Measurements from ENCODE around the gene NUBPL. TPM values are rescaled to one million over a fixed set of nuclear protein-coding genes. Genes with fewer than 3 reads are reported as not detected.

The NUBPL gene
- total and polyA plus RNA-seq, 7 experiments from 2014 or later, result 5.8 to 11.7 (median 8.3) TPM

DNA sequence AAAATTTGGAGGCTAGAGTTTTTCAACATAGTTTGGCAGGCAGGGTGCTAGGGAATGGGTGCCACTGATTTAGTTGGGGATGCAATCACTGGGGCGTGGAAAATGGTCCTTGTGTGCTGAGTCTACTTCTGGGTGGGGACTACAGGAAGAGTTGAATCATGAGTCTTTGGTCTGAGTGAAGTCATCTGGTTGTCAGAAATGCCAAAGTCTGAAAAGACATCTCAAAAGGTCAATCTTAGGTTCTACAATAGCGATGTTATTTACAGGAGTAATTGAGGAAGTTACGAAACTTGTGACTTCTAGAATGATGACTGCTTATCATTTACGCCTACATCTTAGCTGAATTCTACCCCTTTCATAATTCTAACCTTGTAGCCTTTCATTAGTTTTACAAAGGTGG is 209.1 kb downstream of the NUBPL start:
- DNase-seq, result no peak
- POLR2A ChIA-PET, result no interaction called here

DNA sequence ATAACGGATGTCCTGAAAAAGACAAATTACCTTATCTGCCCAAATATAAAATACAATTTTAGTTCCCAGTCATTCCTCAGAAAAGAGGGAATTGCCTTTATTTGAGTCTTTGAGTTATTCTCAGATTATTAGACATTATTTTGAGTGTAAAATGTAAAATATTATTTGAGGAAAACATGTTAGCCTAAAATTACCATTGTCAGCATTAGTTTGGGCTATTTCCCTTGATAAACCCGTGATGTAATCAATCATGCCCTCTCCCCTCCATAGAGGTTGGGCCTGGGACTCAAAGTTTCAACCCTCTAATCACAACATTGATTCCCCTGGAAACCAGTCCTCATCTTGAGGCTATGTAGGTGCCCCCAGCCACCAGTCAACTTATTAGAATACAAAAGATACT is 213.4 kb downstream of the NUBPL start:
- Mint-ChIP-seq H3K4me3 (no peak overlapping the region), H3K27ac (no peak overlapping the region), H3K4me1 (no peaks in the 10 kb centered on the region), H3K9me3 (peaks cover 3 to 26% (median 7%) of the 10 kb centered on the region in 11 donors), H3K27me3 (no peaks in the 10 kb centered on the region), H3K36me3 (peaks cover 2 to 62% (median 49%) of the 10 kb centered on the region in 5 donors)
- peaks cover 0 to 7% (median 7%) of the 10 kb centered on the region in 3 experiments for H3K9me3 ChIP-seq (ENCODE audit: control insufficient read depth in 2 of 3, low read length in 3 of 3)
- ChIA-PET POLR2A (no interaction called here), CTCF (no interaction called here)
- H3K4me3 ChIP-seq (ENCODE audit: low read length), result no peak overlapping the region
- H3K4me1 ChIP-seq (ENCODE audit: control insufficient read depth in 2 of 2, insufficient read depth in 2 of 2, low read length in 2 of 2), result no peaks in the 10 kb centered on the region
- ATAC-seq, result no peak
- no peaks in the 10 kb centered on the region for H3K27me3 ChIP-seq (ENCODE audit: control insufficient read depth in 2 of 2, insufficient read depth in 2 of 2, low read length in 2 of 2)
- intact Hi-C loops (cut with micrococcal nuclease), result no loop called here
- H3K27ac ChIP-seq (ENCODE audit: low read depth, low read length), result no peak overlapping the region
- H3K36me3 ChIP-seq (ENCODE audit: control insufficient read depth in 2 of 3, insufficient read depth in 3 of 3, low read length in 3 of 3), result peaks cover 0 to 5% (median 0%) of the 10 kb centered on the region in 3 experiments
- no peak for DNase-seq

More for the DNA sequence above, 209.1 kb downstream of the NUBPL start:
- peaks cover 0 to 46% (median 31%) of the 10 kb centered on the region in 5 donors for H3K36me3 Mint-ChIP-seq
- no peak overlapping the region for H3K4me3 ChIP-seq (ENCODE audit: low read length)
- H3K27me3 ChIP-seq (ENCODE audit: control insufficient read depth in 2 of 2, insufficient read depth in 2 of 2, low read length in 2 of 2), result no peaks in the 10 kb centered on the region
- peak overlapping the region in 1 of 10 donors; percentile 4 for H3K4me3 Mint-ChIP-seq
- H3K9me3 ChIP-seq (ENCODE audit: control insufficient read depth in 2 of 3, low read length in 3 of 3), result peaks cover 0 to 7% (median 0%) of the 10 kb centered on the region in 3 experiments
- H3K27me3 Mint-ChIP-seq, result no peaks in the 10 kb centered on the region
- peak; percentile 63 for ATAC-seq
- no peak overlapping the region for H3K27ac Mint-ChIP-seq
- no peaks in the 10 kb centered on the region for H3K4me1 Mint-ChIP-seq
- peaks cover 0 to 4% (median 0%) of the 10 kb centered on the region in 11 donors for H3K9me3 Mint-ChIP-seq
- CTCF ChIA-PET, result no interaction called here
- no peak overlapping the region for H3K27ac ChIP-seq (ENCODE audit: low read depth, low read length)
- no peaks in the 10 kb centered on the region for H3K4me1 ChIP-seq (ENCODE audit: control insufficient read depth in 2 of 2, insufficient read depth in 2 of 2, low read length in 2 of 2)
- intact Hi-C loops (cut with micrococcal nuclease), result no loop called here
- H3K36me3 ChIP-seq (ENCODE audit: control insufficient read depth in 2 of 3, insufficient read depth in 3 of 3, low read length in 3 of 3), result no peaks in the 10 kb centered on the region

DNA sequence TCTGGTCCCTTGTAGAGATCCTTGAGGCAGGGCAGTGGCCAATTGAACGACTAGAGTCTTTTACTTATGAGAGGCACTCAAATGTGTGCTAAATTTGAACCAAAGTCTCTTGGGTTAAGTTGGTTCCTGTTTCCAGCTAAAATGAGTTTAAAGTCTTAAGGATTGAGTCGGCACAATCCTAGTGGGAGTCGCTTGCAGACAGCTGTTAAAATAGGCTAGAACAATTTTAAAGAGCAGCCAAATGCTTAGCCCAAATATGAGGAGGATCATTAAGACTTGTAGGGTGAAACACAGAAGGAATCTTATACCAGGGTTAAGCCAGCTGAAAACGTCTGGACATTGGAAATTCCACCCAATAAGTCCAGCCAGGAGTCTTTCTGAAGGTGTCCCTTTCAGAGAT is 216.1 kb downstream of the NUBPL start:
- Mint-ChIP-seq H3K36me3 (peaks cover 2 to 74% (median 59%) of the 10 kb centered on the region in 5 donors), H3K27ac (no peak overlapping the region), H3K4me3 (no peak overlapping the region), H3K27me3 (no peaks in the 10 kb centered on the region), H3K9me3 (peaks cover 3 to 43% (median 18%) of the 10 kb centered on the region in 11 donors), H3K4me1 (no peaks in the 10 kb centered on the region)
- intact Hi-C loops (cut with micrococcal nuclease), result no loop called here
- peaks cover 0 to 5% (median 0%) of the 10 kb centered on the region in 3 experiments for H3K36me3 ChIP-seq (ENCODE audit: control insufficient read depth in 2 of 3, insufficient read depth in 3 of 3, low read length in 3 of 3)
- CTCF ChIA-PET, result no interaction called here
- H3K27me3 ChIP-seq (ENCODE audit: control insufficient read depth in 2 of 2, insufficient read depth in 2 of 2, low read length in 2 of 2), result no peaks in the 10 kb centered on the region
- H3K4me3 ChIP-seq (ENCODE audit: low read length), result no peak overlapping the region
- POLR2A ChIA-PET, result no interaction called here
- no peak for DNase-seq
- no peak overlapping the region for H3K27ac ChIP-seq (ENCODE audit: low read depth, low read length)
- H3K9me3 ChIP-seq (ENCODE audit: control insufficient read depth in 2 of 3, low read length in 3 of 3), result peaks cover 0 to 16% (median 7%) of the 10 kb centered on the region in 3 experiments
- no peak for ATAC-seq
- H3K4me1 ChIP-seq (ENCODE audit: control insufficient read depth in 2 of 2, insufficient read depth in 2 of 2, low read length in 2 of 2), result no peaks in the 10 kb centered on the region

DNA sequence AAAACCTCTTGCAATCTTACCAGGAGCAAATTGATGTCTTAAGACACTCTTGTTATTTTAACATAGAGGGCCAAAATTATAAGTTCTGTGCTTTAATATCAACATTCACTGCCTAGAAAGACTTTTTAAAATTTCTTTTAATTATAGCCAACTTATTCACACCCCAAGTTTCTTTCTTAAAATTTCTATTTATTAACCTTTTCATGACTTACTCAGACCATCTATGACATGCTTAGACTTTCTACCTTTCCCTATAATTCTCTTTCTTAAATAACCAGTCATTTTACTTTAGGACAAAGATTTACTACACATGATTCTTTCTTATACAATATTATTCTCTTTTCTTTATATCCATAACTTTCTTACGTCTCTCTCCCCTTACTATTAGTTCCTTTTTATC is 220.4 kb downstream of the NUBPL start:
- ATAC-seq (no peak), DNase-seq (no peak)
- H3K27ac Mint-ChIP-seq, result no peak overlapping the region
- Histone ChIP-seq H3K9me3 (ENCODE audit: control insufficient read depth in 2 of 3, low read length in 3 of 3) (peaks cover 0 to 16% (median 0%) of the 10 kb centered on the region in 3 experiments), H3K36me3 (ENCODE audit: control insufficient read depth in 2 of 3, insufficient read depth in 3 of 3, low read length in 3 of 3) (no peaks in the 10 kb centered on the region), H3K27me3 (ENCODE audit: control insufficient read depth in 2 of 2, insufficient read depth in 2 of 2, low read length in 2 of 2) (no peaks in the 10 kb centered on the region), H3K4me1 (ENCODE audit: control insufficient read depth in 2 of 2, insufficient read depth in 2 of 2, low read length in 2 of 2) (no peaks in the 10 kb centered on the region), H3K27ac (ENCODE audit: low read depth, low read length) (no peak overlapping the region), H3K4me3 (ENCODE audit: low read length) (no peak overlapping the region)
- ChIA-PET CTCF (no interaction called here), POLR2A (no interaction called here)
- H3K4me1 Mint-ChIP-seq, result no peaks in the 10 kb centered on the region
- no peaks in the 10 kb centered on the region for H3K27me3 Mint-ChIP-seq
- H3K4me3 Mint-ChIP-seq, result no peak overlapping the region
- peaks cover 2 to 56% (median 50%) of the 10 kb centered on the region in 5 donors for H3K36me3 Mint-ChIP-seq
- peaks cover 3 to 39% (median 16%) of the 10 kb centered on the region in 11 donors for H3K9me3 Mint-ChIP-seq
- intact Hi-C loops (cut with micrococcal nuclease), result no loop called here

DNA sequence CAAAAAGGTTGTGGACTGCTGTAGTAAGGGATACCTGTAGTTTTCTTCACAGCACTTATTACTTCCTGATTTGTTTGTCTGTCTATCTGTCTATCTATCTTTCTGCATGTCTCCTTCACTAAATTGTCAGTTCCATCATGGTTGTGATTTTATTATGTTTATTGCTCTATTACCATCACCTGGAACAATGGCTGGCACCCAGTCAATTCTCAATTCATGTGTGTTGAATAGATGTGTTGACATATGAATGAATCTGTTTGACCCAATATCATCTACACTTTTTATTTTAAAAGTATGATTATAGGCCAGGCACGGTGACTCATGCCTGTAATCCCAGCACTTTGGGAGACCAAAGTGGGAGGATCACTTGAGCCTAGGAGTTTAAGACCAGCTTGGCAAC is 224.4 kb downstream of the NUBPL start:
- H3K4me3 ChIP-seq (ENCODE audit: low read length), result no peak overlapping the region
- CTCF ChIA-PET, result no interaction called here
- H3K9me3 ChIP-seq (ENCODE audit: control insufficient read depth in 2 of 3, low read length in 3 of 3), result peaks cover 0 to 8% (median 0%) of the 10 kb centered on the region in 3 experiments
- DNase-seq (no peak), ATAC-seq (no peak)
- H3K4me3 Mint-ChIP-seq, result no peak overlapping the region
- H3K36me3 ChIP-seq (ENCODE audit: control insufficient read depth in 2 of 3, insufficient read depth in 3 of 3, low read length in 3 of 3), result no peaks in the 10 kb centered on the region
- H3K27me3 ChIP-seq (ENCODE audit: control insufficient read depth in 2 of 2, insufficient read depth in 2 of 2, low read length in 2 of 2), result no peaks in the 10 kb centered on the region
- intact Hi-C loops (cut with micrococcal nuclease), result no loop called here
- peaks cover 0 to 15% (median 10%) of the 10 kb centered on the region in 11 donors for H3K9me3 Mint-ChIP-seq
- no peaks in the 10 kb centered on the region for H3K27me3 Mint-ChIP-seq
- no peaks in the 10 kb centered on the region for H3K4me1 ChIP-seq (ENCODE audit: control insufficient read depth in 2 of 2, insufficient read depth in 2 of 2, low read length in 2 of 2)
- peaks cover 0 to 55% (median 39%) of the 10 kb centered on the region in 5 donors for H3K36me3 Mint-ChIP-seq
- POLR2A ChIA-PET, result no interaction called here
- H3K27ac Mint-ChIP-seq, result no peak overlapping the region
- no peak overlapping the region for H3K27ac ChIP-seq (ENCODE audit: low read depth, low read length)
- H3K4me1 Mint-ChIP-seq, result no peaks in the 10 kb centered on the region

DNA sequence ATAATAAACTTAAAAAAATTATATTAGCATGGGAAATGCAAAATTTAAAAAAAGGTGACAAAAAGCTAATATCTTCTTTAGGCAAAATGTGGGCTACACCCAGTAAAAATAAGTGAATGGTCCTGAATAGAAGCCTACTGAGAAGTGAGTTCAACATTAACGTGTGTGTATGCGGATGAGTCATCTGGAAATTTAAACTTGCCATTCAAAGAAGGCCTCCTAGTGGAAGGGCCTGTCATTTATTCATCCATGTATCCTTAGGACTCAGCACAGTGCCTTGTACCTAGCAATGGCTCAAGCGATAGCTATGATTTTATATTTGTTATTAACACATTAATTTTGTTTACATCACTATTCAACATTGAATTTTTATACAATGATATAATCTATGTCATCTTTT is 226.2 kb downstream of the NUBPL start:
- Mint-ChIP-seq H3K27me3 (no peaks in the 10 kb centered on the region), H3K36me3 (peaks cover 0 to 49% (median 28%) of the 10 kb centered on the region in 5 donors), H3K27ac (no peak overlapping the region), H3K4me3 (no peak overlapping the region), H3K4me1 (no peaks in the 10 kb centered on the region), H3K9me3 (peaks cover 0 to 6% (median 0%) of the 10 kb centered on the region in 11 donors)
- Histone ChIP-seq H3K27ac (ENCODE audit: low read depth, low read length) (no peak overlapping the region), H3K4me1 (ENCODE audit: control insufficient read depth in 2 of 2, insufficient read depth in 2 of 2, low read length in 2 of 2) (no peaks in the 10 kb centered on the region), H3K36me3 (ENCODE audit: control insufficient read depth in 2 of 3, insufficient read depth in 3 of 3, low read length in 3 of 3) (no peaks in the 10 kb centered on the region), H3K27me3 (ENCODE audit: control insufficient read depth in 2 of 2, insufficient read depth in 2 of 2, low read length in 2 of 2) (no peaks in the 10 kb centered on the region), H3K4me3 (ENCODE audit: low read length) (no peak overlapping the region), H3K9me3 (ENCODE audit: control insufficient read depth in 2 of 3, low read length in 3 of 3) (no peaks in the 10 kb centered on the region)
- ChIA-PET CTCF (no interaction called here), POLR2A (no interaction called here)
- ATAC-seq, result no peak
- intact Hi-C loops (cut with micrococcal nuclease), result no loop called here
- DNase-seq, result no peak

DNA sequence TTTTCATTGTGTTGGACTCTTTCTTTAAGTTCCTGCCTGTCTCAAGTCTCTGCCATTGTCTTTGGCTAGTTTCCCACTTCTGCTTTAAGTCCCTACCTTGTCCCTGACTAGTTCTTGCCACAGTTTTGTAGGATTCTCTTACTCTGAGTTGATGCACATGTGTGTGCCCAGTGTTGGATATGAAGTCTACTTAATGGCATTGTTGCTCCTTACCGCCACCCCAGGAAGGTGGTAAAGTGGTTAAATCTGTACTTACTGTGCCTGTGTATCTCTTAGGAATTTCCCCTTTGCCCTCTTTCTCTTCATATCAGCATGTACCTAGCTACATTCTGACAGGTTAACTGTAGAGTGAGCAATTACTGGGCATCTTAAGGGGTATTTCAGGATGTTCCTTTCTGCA is 227.1 kb downstream of the NUBPL start:
- no peaks in the 10 kb centered on the region for H3K27me3 ChIP-seq (ENCODE audit: control insufficient read depth in 2 of 2, insufficient read depth in 2 of 2, low read length in 2 of 2)
- POLR2A ChIA-PET, result no interaction called here
- intact Hi-C loops (cut with micrococcal nuclease), result no loop called here
- no peaks in the 10 kb centered on the region for H3K9me3 ChIP-seq (ENCODE audit: control insufficient read depth in 2 of 3, low read length in 3 of 3)
- no peaks in the 10 kb centered on the region for H3K4me1 ChIP-seq (ENCODE audit: control insufficient read depth in 2 of 2, insufficient read depth in 2 of 2, low read length in 2 of 2)
- H3K36me3 ChIP-seq (ENCODE audit: control insufficient read depth in 2 of 3, insufficient read depth in 3 of 3, low read length in 3 of 3), result no peaks in the 10 kb centered on the region
- H3K27me3 Mint-ChIP-seq, result no peaks in the 10 kb centered on the region
- peaks cover 0 to 8% (median 6%) of the 10 kb centered on the region in 11 donors for H3K9me3 Mint-ChIP-seq
- DNase-seq, result no peak
- no peak overlapping the region for H3K27ac ChIP-seq (ENCODE audit: low read depth, low read length)
- H3K4me3 ChIP-seq (ENCODE audit: low read length), result no peak overlapping the region
- no peak for ATAC-seq
- peaks cover 0 to 2% (median 0%) of the 10 kb centered on the region in 7 donors for H3K4me1 Mint-ChIP-seq
- no peak overlapping the region for H3K4me3 Mint-ChIP-seq
- no peak overlapping the region for H3K27ac Mint-ChIP-seq
- CTCF ChIA-PET, result no interaction called here
- peaks cover 0 to 52% (median 33%) of the 10 kb centered on the region in 5 donors for H3K36me3 Mint-ChIP-seq

Data from naive thymus-derived CD4-positive, alpha-beta T cell (primary cell).